EL (cell line): ENCODE results near the gene IER5.

Experiments
- DNase-seq: peaks from one replicate; pipeline ENCODE4 v3.0.0-alpha.2; 2016

Gene IER5

GRCh38 chr1:181135815-181136737 lies 47.6 kb downstream of the IER5 start:
- DNase-seq: peak; percentile 96

GRCh38 chr1:181136738-181137122 lies 48.2 kb downstream of the IER5 start:
- no peak for DNase-seq

DNA sequence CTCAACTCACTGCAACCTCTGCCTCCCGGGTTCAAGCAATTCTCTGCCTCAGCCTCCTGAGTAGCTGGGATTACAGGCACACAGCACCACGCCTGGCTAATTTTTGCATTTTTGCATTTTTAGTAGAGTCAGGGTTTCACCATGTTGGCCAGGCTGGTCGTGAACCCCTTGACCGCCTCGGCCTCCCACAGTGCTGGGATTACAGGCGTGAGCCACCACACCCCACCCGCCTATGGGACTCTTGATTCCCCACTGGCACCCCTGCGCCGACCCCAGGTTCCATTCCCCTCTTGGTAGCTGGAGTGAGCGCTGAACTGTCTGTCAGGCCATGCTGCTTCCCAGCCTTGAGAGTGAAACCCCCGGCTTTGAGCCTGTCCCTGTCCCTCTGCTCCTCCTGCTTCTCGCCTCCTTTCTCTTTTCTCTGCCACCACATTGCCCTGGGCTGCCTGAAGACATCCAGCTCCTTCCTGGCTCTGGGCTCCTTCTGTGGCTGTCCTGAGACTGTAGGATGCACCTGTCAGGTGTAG lies 48.8 kb downstream of the IER5 start:
- no peak for DNase-seq

GRCh38 chr1:181139631-181140061 lies 51.1 kb downstream of the IER5 start:
- peak; percentile 87 for DNase-seq

GRCh38 chr1:181140398-181140797 lies 51.9 kb downstream of the IER5 start:
- peak; percentile 29 for DNase-seq

GRCh38 chr1:181140891-181141290 lies 52.4 kb downstream of the IER5 start:
- no peak for DNase-seq

DNA sequence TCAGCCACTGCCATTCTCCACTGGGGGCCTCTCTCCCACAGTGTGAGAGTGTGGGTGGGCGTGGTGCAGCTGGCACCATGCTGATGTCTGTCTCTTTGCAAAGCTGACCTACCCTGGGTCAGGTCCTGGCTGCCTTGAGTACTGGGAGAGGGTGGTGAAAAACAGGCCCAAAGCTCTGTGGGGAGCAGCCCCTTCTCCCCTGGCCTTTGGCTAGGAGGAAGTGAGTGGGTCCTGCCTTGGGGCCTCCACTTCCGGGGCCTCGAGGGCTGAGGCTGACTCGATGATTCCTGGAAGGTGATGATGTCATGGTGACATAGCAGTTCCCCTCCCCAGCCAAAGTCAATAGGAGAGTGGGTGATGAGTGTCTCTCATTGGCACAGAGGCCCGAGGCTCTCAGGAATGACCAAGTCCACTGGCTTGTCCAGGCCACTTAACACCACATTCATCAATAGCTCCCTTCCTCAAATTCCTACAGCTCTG lies 53.0 kb downstream of the IER5 start:
- peak; percentile 96 for DNase-seq
